GM23248 (cell line): ENCODE data around the gene RASSF5.

Experiments
- EZH2 ChIP-seq: fragments of 200-600 bp; sonication (generic); IDR thresholded peaks from 2 replicates; pipeline ENCODE4 v1.6.1; 2018; ENCODE audit warnings: antibody characterized with exemption, mild to moderate bottlenecking; ENCODE audit not compliant: insufficient read depth, poor library complexity, severe bottlenecking
- EZH2phosphoT487 ChIP-seq: fragments of 200-600 bp; sonication (generic); IDR thresholded peaks from 2 replicates; pipeline ENCODE4 v1.6.1; 2018; ENCODE audit warnings: antibody characterized with exemption, moderate library complexity, mild to moderate bottlenecking, low read depth; ENCODE audit not compliant: insufficient read depth

DNA sequence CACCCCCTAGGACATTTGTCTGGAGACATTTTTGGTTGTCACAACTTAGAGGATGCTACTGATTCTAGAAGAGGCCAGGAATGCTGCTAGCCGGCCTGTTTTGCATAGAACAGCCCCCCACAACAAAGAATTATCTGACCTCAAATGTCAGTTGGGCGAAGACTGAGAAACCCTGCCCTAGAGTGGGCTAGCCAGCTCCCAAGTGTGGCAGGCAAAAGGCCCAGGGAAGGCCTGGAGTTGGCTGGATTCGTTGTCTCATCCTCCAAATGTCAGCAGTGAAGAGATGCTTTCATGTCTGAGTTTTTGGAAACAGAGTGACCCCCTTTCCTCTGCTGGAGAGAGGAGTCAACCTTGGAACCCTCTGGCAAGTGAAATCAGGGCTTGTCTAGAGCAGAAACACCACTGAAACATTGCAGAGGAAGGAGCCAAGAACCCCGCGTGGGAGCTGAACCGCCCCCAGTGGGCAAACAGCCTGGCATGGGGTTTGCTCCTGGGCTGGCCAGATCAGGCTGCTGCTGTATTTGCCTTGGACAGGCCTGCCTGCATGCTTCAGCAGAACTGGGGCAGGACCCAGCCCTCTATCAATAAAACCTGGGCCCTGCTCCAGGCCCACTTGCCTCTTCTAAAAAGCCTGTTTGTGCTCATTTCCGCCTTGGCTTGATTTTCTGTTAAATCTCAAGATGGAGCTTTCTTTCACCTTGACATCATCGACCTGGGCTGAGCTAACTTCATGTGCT lies 32.9 kb downstream of the RASSF5 start:
- TF ChIP-seq EZH2phosphoT487 (no peak), EZH2 (no peak)
